Measurements from ENCODE around the gene ZSCAN5C.
"Not testable (repeated sequence)": the region's sequence is repeated elsewhere in the genome, so short reads cannot be mapped to it uniquely, and the experiment has no call there.

ZSCAN5C gene

DNA sequence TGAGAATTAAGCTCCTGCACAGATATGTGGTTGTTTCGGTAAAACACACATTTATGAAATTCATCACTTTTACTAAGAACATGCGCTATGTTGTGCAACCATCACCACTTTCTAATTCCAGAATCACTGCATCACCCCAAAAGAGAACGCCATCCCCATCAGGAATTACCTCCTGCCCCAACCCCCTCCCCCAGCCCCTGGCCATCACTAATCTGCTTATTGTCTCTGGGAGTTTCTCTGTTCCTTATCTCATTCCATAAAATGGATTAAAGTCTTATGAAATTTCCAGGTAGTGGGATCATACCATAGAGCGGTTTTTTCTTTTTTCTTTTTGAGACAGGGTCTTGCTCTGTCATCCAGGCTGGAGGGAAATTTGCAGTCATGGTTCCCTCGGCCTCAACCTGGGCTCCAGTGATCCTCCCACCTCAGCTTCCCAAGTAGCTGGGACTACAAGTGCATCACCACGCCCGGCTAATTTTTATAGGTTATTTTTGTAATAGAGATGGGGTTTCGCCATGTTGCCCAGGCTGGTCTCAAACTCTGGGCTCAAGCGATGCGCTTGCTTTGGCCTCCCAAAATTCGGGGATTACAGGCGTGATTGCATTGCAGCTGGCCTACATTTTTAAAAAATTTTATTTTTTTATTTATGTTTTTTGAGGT is 8.0 kb upstream of the ZSCAN5C start:
- no peak for DNase-seq (ENCODE audit: low read depth in 2 of 2)

DNA sequence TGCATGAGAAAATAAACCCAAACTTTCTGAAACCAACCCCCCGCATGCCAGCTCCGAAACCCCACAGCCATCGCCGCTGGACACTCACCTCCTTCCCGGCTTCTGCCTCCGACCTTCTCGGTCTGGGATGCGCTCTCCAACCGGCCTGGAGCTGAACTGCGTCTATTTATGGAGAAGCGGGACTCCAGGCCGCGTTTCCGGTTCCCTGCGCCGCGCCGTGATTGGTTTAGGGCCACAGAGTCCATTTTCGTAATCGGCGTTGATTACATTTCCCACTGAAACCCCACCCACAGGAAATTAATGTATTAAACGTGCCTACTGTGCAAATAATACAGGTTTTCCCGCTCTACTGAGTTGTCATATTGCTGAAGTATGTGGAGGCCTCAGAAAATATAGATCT is 4.4 kb upstream of the ZSCAN5C start, which contains the start of gene ZSCAN5B:
TSS of gene ZSCAN5B (minus strand) at position 138 of the 400 bp plus-strand sequence. CDS start 4,731 bp downstream, outside the sequence.
- DNase-seq (ENCODE audit: low read depth in 2 of 2): not testable (repeated sequence)

DNA sequence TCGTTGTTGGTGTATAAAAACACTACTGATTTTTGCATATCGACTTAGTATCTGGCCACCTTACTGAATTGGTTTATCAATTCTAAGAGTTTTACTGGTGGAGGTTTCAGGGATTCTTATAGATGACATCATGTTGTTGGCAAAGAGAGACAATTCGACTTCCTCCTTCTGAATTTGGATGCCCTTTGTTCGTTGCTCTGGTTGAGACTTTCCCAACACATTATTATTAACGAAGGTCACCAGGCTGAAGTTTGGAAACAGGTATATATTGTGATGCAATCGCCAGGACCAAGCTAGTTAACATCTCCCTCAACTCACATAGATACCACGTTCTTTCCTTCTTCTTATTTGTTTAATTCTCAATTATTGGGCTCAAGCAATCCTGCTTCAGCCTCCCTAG is 2.4 kb upstream of the ZSCAN5C start:
- no peak for DNase-seq (ENCODE audit: low read depth in 2 of 2)

DNA sequence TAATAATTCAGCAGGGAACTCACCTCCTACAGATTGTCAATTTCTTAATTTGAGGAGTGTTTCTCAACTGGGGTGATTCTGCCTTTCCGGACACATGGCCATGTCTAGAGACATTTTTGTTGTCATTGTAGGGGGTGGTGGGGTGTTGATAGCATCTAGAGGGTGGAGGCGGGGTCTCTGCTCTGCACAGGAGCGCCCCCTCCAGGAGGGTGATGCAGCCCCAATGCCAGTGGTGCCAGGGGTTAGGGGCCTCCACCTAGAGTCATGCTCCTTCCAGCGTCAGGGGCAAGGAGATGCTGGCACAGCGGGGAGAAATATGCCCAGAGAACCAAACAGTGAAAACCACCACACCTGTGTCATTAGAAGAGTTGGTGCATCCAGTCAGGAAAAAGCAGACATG is 5.5 kb downstream of the ZSCAN5C start:
- DNase-seq (ENCODE audit: low read depth in 2 of 2): not testable (repeated sequence)

DNA sequence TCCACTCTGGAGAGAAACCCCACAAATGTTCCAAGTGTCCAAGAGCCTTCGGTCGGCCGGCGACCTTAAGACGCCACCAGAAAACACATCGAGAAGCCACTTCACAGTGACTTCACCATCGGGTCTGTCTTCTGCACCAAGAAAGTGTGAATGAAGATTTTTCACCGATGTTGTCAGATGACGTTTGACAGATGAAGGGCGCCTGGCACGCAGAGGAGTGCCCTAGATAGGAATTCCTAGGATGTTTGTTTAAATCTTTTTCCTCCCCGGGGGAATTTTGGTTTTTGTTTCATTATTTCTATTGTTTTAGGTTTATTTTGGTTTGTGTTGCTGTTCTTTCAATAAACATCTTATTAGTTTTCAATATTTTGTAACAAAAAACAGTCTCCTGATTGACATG is 7.0 kb downstream of the ZSCAN5C start:
- DNase-seq (ENCODE audit: low read depth in 2 of 2): no peak

DNA sequence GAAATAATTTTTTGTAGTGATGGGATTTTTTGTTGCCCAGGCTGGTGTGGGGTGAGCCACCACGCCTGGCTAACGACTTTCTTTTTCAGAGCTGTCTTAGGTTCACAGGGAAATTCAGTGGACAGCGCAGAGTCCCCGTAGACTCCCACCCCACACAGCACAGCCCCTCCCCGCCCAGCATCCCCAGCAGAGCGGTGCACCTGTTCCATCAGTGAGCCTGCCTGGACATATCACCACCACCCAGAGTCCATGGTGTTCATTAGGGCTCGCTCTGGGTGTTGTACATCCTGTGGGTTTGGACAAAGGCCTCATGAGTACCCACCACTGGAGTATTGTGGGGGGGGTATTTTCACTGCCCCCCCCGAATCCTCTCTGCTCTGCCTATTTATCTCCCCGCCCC is 8.0 kb downstream of the ZSCAN5C start:
- not testable (repeated sequence) for DNase-seq (ENCODE audit: low read depth in 2 of 2)

DNA sequence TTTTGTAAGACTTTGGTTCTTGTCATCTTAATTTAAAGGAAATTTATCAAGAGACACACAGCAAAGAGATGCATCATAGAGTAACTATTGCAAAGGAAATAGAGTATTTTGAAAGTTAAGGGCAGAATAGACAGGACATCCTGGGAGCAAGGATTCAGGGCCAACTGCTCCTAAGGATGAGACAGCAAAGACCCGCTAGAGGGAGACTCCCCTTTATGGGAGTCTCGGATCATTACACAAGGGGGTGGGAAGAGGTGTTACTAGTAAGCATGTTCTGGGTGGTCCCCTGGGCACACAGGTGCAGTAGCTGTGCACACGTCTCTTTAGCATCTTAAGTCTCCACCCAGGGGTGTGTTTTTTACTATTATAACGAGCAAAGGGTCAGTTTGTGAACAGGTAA is 9.6 kb downstream of the ZSCAN5C start:
- no peak for DNase-seq (ENCODE audit: low read depth in 2 of 2)

DNA sequence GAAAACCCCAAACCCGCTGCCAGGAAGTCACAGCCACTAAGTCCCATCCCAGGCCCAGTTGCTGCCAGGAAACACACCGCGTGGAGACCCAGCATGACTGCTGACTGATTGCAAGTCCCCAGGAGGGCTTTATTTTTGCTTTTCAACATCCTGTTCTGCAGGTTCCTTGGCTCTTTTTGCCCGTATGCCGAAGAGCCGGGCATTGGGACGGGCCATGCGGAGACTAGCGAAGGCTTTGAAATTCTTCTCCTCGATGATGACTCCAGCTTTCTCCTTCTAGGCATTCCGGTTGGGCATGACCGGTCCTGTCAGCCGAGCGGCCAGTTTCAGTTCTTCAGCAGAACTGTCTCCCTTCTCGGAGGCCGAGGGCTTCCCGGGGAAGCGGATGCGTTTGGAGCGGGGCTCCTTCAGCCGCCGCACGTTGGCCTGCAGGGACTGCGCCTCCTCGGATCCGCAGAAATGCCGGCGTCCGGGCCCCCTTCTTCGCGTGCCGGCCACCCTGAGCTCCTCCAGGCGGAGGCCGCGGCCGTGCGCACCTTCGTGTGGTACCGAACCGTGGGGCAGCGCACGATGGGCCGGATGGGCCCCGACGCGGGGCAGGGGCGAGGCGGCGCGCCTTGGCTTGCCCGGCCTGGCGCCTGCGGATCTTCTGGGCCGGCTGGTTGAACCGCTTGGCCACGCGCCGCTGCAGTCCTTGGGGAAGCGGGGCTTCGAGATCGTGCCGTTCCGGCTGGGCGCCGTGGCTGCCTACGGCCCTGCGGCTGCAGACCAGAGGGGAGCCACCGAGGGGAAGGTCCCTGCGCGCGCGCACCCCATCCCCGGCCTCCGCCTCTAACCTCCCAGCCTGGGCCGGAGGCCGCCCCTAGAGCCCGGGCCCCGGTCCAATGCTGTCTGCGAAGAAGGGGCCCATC is 15.2 kb downstream of the ZSCAN5C start:
- no peak for DNase-seq (ENCODE audit: low read depth in 2 of 2)

DNA sequence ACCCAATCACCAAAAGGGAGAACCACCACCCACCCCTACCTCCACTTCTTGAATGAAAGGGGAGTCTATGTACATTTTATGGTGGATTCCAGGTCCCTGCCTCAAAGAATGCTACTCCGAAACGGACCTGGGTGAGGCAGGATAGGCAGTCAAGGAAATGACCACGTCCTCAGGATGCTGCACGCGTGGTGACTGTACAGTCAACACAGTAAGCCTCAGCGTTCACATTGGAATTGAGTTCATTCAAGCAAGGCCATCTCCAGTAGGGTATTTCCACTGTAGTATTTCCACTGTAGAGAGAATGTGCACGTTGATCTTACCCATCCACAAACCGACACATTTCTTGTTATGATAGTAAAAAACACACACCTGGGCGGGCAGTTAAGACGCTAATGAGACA is 16.9 kb downstream of the ZSCAN5C start:
- no peak for DNase-seq (ENCODE audit: low read depth in 2 of 2)

DNA sequence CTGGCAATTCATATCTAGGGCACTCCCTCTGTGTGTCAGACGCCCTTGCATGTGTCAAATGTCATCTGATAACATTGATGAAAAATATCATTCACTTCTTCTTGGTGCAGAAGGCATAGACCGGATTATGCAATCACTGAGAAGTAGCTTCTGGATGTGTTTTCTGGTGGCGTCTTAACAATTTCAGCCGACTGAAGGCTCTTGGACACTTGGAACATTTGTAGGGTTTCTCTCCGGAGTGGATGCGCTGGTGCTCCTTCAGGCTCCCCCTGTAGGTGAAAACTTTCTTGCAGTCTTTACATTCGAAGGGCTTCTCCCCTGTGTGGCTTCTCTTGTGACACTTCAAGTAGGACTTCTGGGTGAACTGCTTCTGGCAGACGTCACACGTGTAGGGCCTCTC is 19.4 kb downstream of the ZSCAN5C start:
- not testable (repeated sequence) for DNase-seq (ENCODE audit: low read depth in 2 of 2)

DNA sequence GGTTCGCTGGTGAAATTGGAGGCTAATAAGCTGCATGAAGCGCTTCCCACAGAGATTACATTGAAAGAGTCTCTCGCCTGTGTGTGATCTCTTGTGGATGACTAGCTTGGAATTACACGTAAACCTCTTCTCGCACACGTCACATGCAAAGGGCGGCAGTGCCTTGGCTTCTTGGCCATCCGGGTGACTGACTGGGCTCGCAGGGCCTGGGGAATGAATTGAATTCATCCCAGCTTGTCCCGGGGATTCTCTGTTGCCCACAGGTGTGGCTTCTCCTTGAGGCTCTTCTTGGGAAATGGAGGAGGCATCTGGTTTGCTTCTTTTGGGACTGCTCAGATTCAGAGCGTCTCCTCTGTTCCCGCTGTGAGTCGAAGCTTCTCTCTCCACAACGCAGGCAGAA is 19.8 kb downstream of the ZSCAN5C start:
- DNase-seq (ENCODE audit: low read depth in 2 of 2): no peak

DNA sequence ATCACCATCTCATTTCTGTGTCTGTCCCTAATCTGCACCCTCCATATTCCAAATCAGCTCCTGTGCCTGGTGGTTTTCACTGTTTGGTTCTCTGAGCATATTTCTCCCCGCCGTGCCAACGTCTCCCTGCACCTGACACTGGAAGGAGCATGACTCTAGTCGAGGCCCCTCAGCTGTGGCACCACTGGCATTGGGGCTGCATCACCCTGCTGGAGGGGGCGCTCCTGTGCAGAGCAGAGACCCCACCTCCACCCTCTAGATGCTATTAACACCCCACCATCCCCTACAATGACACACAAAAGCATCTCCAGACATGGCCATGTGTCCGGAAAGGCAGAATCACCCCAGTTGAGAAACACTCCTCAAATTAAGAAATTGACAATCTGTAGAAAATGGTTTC is 20.8 kb downstream of the ZSCAN5C start:
- DNase-seq (ENCODE audit: low read depth in 2 of 2): no peak

DNA sequence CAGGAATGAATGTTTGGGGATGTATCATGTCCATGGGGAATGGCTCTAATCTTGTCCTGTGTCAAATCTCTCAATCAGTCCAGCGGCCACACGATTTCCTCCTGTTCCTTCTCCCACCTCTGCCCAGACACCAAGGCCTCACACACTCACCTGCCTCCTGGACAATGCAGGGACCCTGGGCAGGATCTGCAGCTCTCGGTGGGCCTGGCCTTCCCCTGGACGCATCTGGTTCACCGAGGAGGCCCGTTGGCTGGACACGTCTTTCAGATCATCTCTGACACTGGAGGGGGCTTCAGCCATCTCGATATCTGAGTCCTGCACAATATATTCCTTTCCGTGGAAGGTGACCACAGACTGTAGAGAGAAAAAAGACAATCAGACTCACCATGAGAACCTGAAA is 21.4 kb downstream of the ZSCAN5C start:
- DNase-seq (ENCODE audit: low read depth in 2 of 2): no peak

DNA sequence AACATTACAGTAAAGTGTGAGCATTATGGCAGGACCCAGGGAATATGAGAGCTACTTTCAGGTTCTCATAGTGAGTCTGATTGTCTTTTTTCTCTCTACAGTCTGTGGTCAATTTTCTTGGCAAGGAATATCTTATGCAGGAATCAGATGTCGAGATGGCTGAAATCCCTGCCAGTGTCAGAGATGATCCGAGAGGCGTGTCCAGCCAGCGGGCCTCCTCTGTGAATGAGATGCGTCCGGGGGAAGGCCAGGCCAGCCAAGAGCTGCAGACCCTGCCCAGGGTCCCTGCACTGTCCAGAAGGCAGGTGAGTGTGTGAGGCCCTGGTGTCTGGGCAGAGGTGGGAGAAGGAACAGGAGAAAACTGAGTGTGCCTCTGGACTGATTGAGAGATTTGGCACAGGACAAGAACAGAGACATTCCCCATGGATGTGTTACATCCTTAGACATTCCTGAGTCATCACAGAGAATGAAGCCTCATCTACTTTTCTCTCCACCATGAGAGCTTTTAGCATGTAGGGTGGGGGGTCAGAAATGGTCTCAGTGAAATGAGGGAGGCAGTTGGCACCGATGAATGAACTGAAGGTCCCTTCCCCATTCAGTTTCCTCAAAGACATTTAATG is 43.2 kb downstream of the ZSCAN5C start:
- no peak for DNase-seq (ENCODE audit: low read depth in 2 of 2)

DNA sequence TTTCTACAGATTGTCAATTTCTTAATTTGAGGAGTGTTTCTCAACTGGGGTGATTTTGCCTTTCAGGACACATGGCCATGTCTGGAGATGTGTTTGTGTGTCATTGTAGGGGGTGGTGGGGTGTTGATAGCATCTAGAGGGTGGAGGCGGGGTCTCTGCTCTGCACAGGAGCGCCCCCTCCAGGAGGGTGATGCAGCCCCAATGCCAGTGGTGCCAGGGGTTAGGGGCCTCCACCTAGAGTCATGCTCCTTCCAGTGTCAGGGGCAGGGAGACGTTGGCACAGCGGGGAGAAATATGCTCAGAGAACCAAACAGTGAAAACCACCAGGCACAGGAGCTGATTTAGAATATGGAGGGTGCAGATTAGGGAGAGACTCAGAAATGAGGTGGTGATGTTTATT is 43.7 kb downstream of the ZSCAN5C start:
- DNase-seq (ENCODE audit: low read depth in 2 of 2): not testable (repeated sequence)

DNA sequence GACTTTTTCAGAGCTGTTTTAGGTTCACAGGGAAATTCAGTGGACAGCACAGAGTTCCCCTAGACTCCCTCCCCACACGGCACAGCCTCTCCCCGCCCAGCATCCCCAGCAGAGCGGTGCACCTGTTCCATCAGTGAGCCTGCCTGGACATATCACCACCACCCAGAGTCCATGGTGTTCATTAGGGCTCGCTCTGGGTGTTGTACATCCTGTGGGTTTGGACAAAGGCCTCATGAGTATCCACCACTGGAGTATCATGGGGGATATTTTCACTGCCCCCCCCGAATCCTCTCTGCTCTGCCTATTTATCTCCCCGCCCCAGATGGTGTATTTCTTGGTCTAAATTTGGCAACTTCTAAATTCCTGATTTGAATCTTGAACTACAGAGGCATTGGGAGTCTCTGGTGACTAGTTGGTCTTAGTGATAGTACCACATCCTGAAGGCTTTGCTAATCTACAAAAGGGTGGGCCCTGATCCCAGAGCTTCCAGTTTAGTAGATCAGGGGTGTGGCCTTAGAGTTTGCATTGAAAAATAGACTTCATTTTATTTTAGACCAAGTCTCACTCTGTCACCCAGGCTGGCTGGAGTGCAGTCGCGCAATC is 46.8 kb downstream of the ZSCAN5C start:
- DNase-seq (ENCODE audit: low read depth in 2 of 2): not testable (repeated sequence)

DNA sequence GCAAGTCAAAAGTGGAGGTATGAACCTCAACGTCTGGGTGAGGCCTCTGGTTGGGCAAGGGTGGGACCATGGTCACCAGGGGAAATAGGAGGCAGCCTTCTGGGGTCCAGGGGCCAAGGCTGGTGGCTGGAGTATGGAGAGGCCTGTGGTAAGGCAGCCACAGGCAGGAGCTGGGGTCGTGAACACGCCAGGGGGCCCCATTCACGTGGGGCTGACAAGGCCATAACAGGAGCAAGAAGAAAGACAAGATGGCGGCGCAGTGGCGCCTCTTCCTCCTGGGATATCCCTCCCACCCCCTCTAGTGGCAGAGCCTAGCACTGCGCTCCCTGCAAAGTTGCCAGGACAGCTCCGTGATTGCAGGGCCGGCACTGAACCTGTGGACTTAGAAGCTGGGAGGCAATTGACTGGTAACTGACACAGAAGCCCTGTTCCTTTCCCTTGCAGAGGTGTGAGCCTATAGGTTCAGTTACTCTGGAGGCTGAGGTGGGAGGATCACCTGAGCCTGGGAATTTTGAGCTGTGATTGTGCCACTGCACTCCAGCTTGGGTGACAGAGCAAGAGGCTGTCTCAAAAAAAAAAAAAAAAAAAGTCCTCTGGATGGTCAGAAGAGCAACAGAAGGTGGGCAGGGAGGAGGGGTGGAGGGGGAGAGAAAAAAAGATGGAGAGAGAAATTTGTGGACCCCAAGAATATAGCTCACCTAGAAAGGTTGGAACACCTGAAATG is 50.8 kb downstream of the ZSCAN5C start:
- peak; percentile 65 to 72 for DNase-seq (ENCODE audit: low read depth in 2 of 2)

DNA sequence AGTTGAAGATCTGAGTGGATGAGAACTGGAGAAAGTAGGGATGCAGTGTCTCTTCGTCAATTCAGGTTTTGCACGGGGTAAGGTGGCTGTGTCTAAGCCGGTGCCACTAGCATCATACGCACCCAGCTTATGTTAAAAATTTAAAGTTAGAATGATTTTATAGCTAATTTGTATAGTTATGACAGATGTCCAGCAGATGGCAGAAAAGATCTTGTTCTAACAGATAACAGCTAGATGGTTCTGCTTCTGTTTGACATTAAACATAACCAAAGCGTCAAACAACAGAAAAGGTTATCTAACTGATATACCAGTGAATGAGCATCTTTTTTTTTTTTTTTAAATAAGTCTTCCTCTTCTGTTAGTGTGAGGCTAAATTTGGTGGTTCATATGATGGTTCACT is 51.7 kb downstream of the ZSCAN5C start:
- no peak for DNase-seq (ENCODE audit: low read depth in 2 of 2)

DNA sequence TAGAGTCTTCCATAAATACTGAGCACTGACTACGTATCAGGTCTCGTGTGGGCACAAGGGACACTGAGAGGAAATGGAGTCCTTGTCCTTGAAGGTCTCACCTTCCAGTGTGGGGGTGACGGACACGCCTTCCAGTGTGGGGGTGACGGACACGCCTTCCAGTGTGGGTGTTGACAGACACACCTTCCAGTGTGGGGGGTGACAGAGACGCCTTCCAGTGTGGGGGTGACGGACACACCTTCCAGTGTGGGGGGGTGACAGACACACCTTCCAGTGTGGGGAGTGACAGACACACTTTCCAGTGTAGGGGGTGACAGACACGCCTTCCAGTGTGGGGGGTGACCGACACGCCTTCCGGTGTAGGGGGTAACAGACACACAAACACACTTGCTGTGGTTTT is 56.2 kb downstream of the ZSCAN5C start:
- no peak for DNase-seq (ENCODE audit: low read depth in 2 of 2)
